MCF 10A (cell line): ENCODE data around the gene ZNF444. TPM values are rescaled to one million over a fixed set of nuclear protein-coding genes. Genes with fewer than 3 reads are reported as not detected.

Experiments
- BruUV-seq: library from RNA; stranded (reverse); fragments of 400-500 nt; replicated peaks from 2 replicates; lab custom pipeline; 2021; lab: Mats Ljungman, UMichigan
- CTCF ChIA-PET: fragments of 300-600 bp; sonication (Branson Sonifier 250); formaldehyde crosslinking; extraction: SDS; loops from one replicate; lab custom pipeline; 2021; ENCODE audit warnings: antibody characterized with exemption, inconsistent platforms; lab: Yijun Ruan, JAX
- POLR2A ChIA-PET: fragments of 300-600, 350-650 bp; sonication (Branson Sonifier 250); formaldehyde crosslinking; extraction: SDS; loops from one replicate; lab custom pipeline; 2020; ENCODE audit warnings: antibody characterized with exemption, inconsistent platforms; lab: Yijun Ruan, JAX
- DNase-seq: peaks from one replicate; pipeline ENCODE4 v3.0.0-alpha.2; 2018; ENCODE audit not compliant: unreplicated experiment
- H3K27ac Mint-ChIP-seq: one replicate; pipeline ENCODE4 v1.8.0; 2022; ENCODE audit warnings: mild to moderate bottlenecking, low read depth, mixed read lengths; ENCODE audit not compliant: unreplicated experiment
- H3K27me3 Mint-ChIP-seq: one replicate; pipeline ENCODE4 v1.8.0; 2022; ENCODE audit warnings: mixed read lengths; ENCODE audit not compliant: insufficient read depth, unreplicated experiment
- H3K36me3 Mint-ChIP-seq: one replicate; pipeline ENCODE4 v1.8.0; 2022; ENCODE audit warnings: mild to moderate bottlenecking, moderate library complexity, mixed read lengths; ENCODE audit not compliant: insufficient read depth, unreplicated experiment
- H3K4me1 Mint-ChIP-seq: one replicate; pipeline ENCODE4 v1.8.0; 2022; ENCODE audit warnings: mixed read lengths; ENCODE audit not compliant: insufficient read depth, unreplicated experiment
- H3K4me3 Mint-ChIP-seq: one replicate; pipeline ENCODE4 v1.8.0; 2022; ENCODE audit warnings: mild to moderate bottlenecking, moderate library complexity, mixed read lengths; ENCODE audit not compliant: unreplicated experiment
- H3K9me3 Mint-ChIP-seq: one replicate; pipeline ENCODE4 v1.8.0; 2022; ENCODE audit warnings: mixed read lengths; ENCODE audit not compliant: unreplicated experiment
- intact Hi-C: fragments of 100-400 bp; cut with micrococcal nuclease; formaldehyde crosslinking; loops from 2 replicates; pipeline ENCODE4 v1.14.1; 2022
- total RNA-seq: library from RNA; stranded (reverse); gene quantifications from 2 replicates; pipeline ENCODE4 v1.2.3, GENCODE V29; 2022
- TF ChIP-seq, protein P1 (sequence below): fragments of 200-600 bp; IDR thresholded peaks from one replicate; pipeline ENCODE4 v1.8.0; 2022; ENCODE audit warnings: antibody characterized with exemption, mild to moderate bottlenecking; ENCODE audit not compliant: unreplicated experiment

The ZNF444 gene
- total RNA-seq, 1 experiment from 2014 or later = 26.6 TPM

DNA sequence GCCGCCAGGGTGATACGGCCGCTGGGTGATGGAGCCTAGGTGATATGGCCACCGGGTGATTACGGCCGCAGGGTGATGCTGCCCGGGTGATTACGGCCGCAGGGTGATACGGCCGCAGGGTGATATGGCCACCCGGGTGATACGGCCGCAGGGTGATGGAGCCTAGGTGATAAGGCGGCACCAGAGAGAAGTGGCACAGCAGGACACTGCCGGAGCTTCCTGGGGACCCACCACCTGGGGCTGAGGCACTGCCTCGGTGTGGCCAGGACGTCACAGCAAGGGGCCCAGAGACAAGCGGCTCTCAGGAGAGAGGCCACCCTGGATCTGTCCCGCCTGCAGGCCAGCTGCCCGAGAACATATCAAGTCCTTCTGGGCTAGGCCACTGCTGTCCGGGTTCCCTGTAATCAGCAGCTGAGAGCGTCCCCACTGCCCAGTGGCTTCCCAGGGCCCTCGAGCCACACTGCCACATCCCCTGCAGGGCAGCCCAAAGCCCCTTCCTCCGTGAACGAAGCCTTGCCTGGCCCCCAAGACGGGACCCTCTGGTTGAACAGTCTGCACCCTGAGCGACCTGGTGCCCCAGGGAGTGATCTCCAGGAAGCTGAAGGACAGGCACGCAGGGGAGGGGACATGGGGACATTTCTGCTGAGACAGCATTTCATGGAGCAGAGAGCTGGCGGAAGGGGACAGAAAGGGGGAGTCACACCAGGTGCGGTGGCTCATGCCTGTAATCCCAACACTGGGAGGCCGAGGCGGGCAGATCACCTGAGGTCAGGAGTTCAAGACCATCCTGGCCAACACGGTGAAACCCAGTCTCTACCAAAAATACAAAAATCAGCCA is 42.1 kb upstream of the ZNF444 start:
- no peak overlapping the region for H3K4me3 Mint-ChIP-seq
- no peak overlapping the region for H3K27ac Mint-ChIP-seq
- TF ChIP-seq, protein P1, sequence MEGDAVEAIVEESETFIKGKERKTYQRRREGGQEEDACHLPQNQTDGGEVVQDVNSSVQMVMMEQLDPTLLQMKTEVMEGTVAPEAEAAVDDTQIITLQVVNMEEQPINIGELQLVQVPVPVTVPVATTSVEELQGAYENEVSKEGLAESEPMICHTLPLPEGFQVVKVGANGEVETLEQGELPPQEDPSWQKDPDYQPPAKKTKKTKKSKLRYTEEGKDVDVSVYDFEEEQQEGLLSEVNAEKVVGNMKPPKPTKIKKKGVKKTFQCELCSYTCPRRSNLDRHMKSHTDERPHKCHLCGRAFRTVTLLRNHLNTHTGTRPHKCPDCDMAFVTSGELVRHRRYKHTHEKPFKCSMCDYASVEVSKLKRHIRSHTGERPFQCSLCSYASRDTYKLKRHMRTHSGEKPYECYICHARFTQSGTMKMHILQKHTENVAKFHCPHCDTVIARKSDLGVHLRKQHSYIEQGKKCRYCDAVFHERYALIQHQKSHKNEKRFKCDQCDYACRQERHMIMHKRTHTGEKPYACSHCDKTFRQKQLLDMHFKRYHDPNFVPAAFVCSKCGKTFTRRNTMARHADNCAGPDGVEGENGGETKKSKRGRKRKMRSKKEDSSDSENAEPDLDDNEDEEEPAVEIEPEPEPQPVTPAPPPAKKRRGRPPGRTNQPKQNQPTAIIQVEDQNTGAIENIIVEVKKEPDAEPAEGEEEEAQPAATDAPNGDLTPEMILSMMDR = no peak
- H3K36me3 Mint-ChIP-seq = peaks cover 45% of the 10 kb centered on the region
- ChIA-PET POLR2A (interaction anchor here (0.7 kb wide), 1 partner anchor 412 kb away, joined by 3 read pairs; no protein-coding TSS in a partner anchor), CTCF (interaction anchor here (1.4 kb wide), 1 partner anchor 154 kb away, joined by 4 read pairs; no protein-coding TSS in a partner anchor)
- no peak for DNase-seq
- H3K27me3 Mint-ChIP-seq = no peaks in the 10 kb centered on the region
- intact Hi-C loops = loop anchor here (10.0 kb wide), 1 partner anchor 216 kb away; the partner anchor contains the start of gene ZSCAN5A
- no TSS peak for BruUV-seq
- H3K4me1 Mint-ChIP-seq = no peaks in the 10 kb centered on the region
- H3K9me3 Mint-ChIP-seq = no peaks in the 10 kb centered on the region

DNA sequence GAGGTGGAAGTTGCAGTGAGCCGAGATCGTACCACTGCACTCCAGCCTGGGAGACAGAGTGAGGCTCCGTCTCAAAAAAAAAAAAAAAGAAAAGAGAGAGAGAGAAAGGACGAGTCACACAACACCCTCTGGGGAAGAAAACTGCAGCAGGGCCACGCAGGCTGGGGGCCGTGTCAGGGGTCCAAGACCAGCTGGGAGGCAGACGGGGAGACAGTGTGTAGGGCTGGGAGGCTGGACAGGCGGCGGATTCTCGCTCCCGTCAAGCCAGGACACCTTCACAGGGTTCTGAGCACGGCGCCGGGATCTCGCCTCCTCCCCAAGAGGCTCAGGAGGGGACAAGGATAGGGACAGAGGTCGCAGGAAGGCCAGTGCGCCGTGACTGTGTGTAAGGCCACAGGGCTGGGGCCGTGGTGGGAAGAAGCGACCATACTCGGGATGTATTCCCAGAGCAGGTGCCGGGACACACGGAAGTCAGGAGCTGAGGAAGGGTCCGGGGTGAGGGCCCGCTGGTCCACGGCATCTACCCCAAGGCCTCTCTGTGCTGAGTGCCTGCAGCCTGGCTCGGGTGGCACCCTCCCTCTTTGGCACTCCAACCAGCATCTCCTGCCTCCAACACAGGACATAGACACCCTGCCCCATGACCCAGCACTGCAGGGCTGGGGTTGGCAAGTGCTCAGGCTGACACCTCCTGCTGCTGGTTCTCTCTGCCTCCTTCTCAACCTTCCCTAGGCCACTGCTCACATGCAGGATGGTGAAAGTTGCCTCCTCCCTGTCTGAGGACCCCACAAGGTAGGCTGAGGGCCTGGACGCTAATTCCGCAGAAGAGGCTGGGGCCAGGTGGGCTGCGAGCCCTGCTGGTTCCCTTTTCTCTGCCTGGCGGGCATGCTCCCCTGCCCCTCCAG is 41.2 kb upstream of the ZNF444 start:
- Mint-ChIP-seq H3K9me3 (no peaks in the 10 kb centered on the region), H3K27me3 (no peaks in the 10 kb centered on the region), H3K4me3 (no peak overlapping the region), H3K4me1 (no peaks in the 10 kb centered on the region), H3K36me3 (peaks cover 36% of the 10 kb centered on the region), H3K27ac (no peak overlapping the region)
- BruUV-seq = no TSS peak
- TF ChIP-seq, protein P1 = no peak
- ChIA-PET POLR2A (interaction anchor here (0.7 kb wide), 1 partner anchor 411 kb away, joined by 3 read pairs; no protein-coding TSS in a partner anchor), CTCF (interaction anchor here (0.6 to 1.4 kb wide), 2 partner anchors 153 to 1266 kb away, joined by 3 to 4 read pairs; no protein-coding TSS in a partner anchor)
- intact Hi-C loops = loop anchor here (10.0 kb wide), 1 partner anchor 215 kb away; the partner anchor contains the start of gene ZSCAN5A
- no peak for DNase-seq

DNA sequence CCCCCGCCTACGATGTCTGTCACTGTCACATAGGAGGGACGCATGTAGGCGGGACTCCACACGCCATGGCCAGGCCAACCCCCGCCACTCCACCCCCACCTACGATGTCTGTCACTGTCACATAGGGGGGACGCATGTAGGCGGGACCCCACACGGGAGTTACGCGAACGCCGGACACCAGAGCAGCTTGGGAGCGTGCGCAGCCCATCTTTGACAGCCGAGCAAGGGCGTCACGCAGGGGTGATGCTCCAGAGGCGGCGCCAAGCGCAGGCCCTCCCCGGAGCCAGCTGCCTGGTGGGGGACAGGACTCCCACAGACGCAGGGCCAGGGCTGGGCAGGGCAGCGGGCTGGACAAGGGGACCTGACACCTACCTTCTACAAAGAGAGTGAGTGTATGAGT is 40.0 kb upstream of the ZNF444 start:
- BruUV-seq = TSS peak; percentile 30
- ChIA-PET POLR2A (no interaction called here), CTCF (interaction anchor here (1.5 kb wide), 1 partner anchor 24 kb away, joined by 4 read pairs; no protein-coding TSS in a partner anchor)
- intact Hi-C loops = no loop called here
- Mint-ChIP-seq H3K9me3 (no peaks in the 10 kb centered on the region), H3K27me3 (no peaks in the 10 kb centered on the region), H3K36me3 (peaks cover 32% of the 10 kb centered on the region), H3K27ac (no peak overlapping the region), H3K4me1 (peaks cover 4% of the 10 kb centered on the region), H3K4me3 (no peak overlapping the region)
- TF ChIP-seq, protein P1 = no peak
- DNase-seq = no peak
